Activated CD8-positive, alpha-beta memory T cell treated with anti-CD3 and anti-CD28 coated beads, Interleukin-2, amount 50 U/mL, for 1 hour (primary cell): Measurements from ENCODE around the gene PRKD3.

Experiments used
- DNase-seq: peaks from one replicate; pipeline ENCODE4 v3.0.0-alpha.2; 2020; ENCODE audit errors: extremely low read depth

Gene PRKD3

GRCh38 chr2:37343537-37344434 lies 19.2 kb upstream of the PRKD3 start:
- DNase-seq = no peak

DNA sequence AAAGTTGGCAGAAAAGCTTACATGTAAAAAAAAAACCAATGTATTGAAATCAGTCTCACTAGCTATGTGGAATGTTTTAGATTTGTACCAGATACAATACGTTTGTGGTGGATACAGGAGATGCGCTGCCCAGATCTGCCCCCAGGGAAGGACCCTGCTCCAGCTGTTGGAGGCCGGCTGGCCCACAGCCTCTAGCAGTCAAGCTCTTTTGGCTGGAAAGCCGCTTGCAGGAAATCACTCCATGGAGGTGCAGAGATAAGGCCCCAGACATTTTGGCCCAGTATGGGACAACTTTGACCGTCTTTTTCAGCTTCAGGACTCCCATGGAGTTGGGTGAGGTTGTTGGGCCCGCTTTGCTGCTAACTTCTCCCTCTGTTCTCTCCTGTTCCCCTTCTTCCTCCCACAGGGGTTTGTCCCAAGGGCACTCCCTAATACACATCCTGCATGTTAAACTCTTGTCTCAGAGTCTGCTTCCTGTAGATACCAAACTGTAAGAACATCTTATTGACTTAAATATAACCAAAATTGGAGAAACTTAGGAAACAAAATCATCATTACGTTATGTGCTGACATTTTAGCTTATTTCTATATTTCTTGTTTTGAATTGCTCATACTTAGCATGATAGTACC lies 18.1 kb upstream of the PRKD3 start:
- DNase-seq = no peak

DNA sequence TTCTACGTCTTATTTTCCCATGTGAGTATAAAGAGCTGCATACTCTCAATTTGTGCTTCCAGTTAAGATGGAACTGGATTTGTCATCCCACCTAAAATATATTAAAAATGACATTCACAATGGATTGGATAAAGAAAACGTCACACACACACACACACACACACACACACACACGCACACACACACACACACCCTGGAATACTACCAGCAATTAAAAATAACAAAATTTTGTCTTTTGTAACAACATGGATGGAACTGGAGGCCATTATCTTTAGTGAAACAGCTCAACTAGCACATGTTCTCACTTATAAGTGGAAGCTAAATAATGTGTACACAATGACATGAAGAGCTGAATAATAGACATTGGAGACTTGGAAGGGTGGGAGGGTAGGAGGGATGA lies 16.0 kb upstream of the PRKD3 start:
- DNase-seq = no peak

GRCh38 chr2:37338933-37339332 lies 14.3 kb upstream of the PRKD3 start:
- no peak for DNase-seq

DNA sequence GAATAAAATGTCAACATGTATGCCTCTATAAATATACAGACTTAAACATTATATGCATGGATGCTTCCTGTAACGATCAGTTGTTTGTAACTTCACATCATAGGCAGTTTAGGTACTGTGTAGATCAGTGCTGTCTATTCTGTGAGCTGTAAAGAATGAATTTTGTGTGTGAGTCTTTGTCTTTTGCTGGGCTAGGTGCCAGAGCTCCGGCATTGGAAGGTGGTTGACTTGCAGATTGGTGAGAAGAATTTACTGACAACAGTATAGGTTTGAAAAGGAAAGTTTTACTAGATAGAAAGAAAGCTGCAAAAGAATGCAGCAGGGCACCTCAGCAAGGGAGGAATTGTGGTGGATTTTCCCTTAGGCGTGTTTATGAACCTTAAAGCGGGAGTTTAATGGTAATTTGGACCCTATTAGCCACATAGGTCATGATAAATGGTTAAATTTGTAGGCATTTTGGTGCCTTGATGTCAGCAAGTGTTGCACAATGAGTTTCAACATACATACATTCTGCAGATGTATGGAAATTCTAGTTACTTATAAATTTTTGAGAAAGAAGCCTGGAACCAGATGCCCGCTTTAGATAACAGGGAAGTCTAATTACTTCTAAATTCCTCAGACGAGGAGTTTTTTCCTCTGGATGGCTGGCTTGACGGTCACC lies 13.1 kb upstream of the PRKD3 start:
- DNase-seq = no peak

- no peak for DNase-seq
These were observed 11.0 kb upstream of the PRKD3 start for GRCh38 chr2:37335604-37336003.

GRCh38 chr2:37333256-37333655 lies 8.6 kb upstream of the PRKD3 start:
- no peak for DNase-seq

- DNase-seq = no peak
These were observed 7.9 kb upstream of the PRKD3 start for GRCh38 chr2:37332560-37332959.

- no peak for DNase-seq
These were observed 6.0 kb upstream of the PRKD3 start for GRCh38 chr2:37330681-37331080.

GRCh38 chr2:37326866-37327634 lies 2.4 kb upstream of the PRKD3 start:
- DNase-seq = no peak

DNA sequence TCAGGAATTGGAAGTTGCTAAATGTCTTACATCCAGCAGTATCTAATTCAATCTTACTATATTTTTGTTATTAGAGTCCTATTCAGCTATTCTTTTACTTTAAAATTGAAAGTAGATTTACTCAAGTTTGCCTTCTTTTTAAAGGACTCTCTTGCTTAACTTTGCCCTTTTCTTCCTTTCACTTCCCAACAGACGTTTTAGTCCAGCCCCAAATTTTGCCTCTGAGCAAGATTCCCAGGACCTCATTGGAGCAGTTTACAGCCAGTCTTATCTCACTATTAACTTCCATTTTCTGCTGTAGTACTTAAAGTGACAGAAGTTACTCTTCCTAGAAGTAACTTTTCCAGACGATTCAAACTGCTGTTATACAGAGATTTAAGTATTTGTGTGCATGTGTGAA lies 1.7 kb upstream of the PRKD3 start:
- no peak for DNase-seq

GRCh38 chr2:37325625-37326071 lies 1.0 kb upstream of the PRKD3 start:
- DNase-seq = no peak

DNA sequence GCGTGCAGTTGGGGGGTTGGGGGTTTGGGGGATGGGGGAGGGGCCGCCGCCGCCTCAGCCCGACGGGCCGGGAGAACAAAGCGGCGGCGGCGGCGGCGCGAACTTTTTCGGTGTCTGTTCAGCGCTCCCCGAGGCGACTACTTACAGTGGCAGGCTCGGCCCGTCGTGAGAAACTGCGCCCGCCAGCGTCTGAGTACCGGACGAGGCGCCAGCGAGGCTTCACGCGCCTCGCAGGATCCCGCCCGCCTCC lies 172 bp downstream of the PRKD3 start:
- DNase-seq = peak; percentile 49

DNA sequence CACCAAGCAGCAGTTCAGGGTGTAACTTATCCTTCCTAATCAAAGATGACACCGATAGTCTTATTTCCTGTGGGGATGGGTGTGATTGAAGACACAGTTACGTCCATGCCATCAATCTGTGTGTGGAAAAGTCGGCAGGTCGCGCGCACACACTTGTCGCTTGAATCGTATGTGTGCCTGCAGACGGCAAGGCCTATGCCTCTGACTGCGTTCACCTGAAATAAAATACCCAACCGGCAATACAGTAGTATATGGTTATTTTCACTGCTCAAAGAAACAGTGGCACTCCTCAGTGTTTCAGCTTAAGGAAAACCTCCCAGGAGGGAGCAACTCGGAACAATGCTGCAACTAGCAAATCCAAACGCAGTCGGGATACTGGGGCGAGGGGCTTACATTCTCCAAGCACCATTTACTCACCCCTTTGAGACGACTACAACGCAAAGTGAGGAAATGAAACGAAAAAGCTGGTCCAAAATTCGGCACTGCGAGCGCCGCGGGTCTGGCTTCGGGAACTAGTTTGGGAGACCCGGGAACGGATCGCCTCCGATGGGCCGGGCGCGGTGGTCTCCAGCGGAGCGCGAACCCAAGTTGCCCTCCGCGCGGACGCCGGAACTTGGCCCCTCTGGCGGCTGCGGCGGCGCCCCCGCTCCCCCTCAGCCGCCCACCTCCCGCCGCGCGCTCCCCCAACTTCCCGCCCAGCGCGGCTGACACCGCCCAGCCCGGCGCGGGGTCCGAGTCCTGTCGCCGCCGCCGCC lies 675 bp downstream of the PRKD3 start:
- peak; percentile 34 for DNase-seq

DNA sequence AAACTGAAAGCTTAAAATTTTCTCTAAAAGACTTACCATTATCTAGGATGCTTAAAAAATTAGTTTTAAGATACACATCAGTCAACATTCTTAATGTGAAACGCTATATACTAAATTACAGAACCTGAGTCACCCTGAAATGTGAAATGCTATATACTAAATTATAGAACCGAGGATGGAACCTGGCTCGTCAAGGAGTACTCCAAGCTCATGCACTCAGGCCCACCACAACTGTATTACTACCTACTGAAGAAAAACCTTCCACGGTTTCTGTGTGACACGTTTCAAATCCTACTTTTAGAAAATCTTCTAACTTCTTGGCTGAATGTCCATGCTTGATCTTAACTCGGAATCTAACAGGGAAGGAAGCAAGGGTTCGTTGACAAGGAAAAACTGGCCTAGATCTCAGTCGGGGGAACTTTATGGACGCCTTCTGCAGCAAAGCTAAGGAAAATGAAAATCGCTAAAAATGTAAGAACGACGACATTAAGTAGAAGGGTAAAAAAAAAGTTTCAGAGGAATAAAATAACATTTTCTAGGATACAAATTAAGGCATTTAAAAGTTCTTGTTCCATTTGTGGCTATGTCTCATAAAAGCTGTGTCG lies 1.4 kb downstream of the PRKD3 start:
- DNase-seq = no peak

DNA sequence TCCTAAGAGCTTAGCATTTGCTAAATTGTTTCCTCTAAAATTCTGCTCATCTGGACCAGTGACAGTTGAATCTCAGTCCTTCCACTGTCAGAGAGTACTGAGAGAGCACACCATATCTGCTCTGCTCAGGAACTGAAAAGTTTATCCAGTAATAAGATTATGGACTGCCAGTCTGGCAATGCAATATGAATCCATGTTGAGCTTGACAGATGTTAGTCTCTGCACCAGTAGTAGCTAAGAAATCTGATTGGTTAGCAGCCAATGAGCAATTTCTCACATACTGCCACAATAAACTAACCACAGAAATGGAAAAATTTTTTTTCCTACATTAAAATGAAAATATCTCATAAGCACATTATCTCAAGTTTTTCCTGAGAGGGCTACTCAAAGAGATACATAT lies 2.3 kb downstream of the PRKD3 start:
- no peak for DNase-seq

GRCh38 chr2:37321029-37321682 lies 3.5 kb downstream of the PRKD3 start:
- no peak for DNase-seq

DNA sequence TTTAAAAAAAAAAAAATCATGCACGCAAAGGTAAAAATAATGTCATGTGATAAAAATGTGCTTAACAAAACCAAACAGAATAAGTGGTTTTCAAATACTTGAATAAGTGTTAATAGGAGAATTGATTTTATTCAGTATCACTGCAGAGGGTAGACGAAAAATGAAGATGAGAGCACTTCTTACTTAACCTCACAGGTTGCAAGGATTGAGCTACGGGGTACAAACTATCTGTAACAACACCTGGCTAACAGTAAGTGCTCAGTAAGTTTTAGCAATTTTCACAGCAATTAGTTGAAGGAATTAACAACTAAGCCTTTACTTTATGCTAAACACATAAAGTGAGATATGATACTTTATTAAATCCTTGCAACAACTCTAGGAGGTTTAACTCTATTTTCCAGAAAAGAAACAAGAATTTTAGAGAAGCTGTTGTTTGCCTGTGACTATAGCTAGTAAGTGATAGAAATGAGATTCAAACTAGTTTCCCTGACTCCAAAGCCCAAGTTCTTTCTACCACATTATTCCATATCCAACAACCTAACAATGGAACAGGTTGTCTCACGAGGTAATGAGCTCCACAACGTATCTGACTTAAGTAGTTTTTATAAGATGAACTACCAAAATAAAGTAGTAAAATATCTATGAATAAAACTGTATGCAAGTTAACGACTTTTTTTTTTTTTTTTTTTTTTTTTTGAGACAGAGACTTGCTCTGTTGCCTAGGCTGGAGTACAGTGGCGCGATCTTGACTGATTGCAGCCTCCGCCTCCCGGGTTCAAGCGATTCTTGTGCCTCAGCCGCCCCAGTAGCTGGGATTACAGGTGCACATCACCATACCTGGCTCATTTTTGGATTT lies 4.7 kb downstream of the PRKD3 start:
- no peak for DNase-seq

DNA sequence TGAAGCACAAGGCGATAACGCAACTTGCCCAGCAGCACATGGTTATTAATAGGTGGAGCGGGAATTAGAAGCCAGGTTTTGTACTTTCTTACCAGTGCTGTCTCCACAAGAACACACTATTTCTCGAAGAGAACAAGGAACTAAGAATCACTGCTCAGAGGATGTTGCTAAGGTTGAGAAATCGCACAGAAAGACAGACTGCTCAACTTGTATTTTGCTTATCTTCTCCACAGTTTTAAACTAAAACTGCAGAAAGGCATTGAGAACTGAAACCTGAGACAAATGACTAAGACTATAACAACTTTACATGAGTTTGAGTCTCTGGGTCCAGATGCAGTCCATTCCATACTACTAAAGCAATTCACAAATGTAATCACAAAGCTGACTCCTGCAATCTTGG lies 6.2 kb downstream of the PRKD3 start:
- no peak for DNase-seq

DNA sequence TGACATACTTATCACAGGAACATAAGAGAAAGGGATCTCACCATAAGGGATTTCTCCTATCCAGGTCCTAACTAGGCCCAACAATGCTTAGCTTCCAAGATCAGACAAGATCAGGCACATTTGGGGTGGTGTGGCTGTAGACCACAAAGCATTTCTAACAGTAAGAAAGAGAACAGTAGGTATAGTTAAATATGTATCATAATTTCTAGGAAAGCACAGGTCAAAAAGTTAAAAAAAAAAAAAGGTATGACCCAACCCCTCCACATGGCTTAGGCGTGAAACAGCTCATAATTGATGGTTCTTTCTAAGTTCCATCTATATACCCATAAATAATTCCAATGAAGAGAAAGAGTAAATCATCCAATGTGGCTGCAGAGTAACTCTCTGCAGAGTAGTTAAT lies 6.9 kb downstream of the PRKD3 start:
- no peak for DNase-seq
